ENCODE measurements around the gene CRTC3. TPM values are rescaled to one million over a fixed set of nuclear protein-coding genes. Genes with fewer than 3 reads are reported as not detected.
"Not testable (repeated sequence)": the region's sequence is repeated elsewhere in the genome, so short reads cannot be mapped to it uniquely, and the experiment has no call there.

Gene CRTC3
- total and polyA plus RNA-seq, 3 donors from 2014 or later, result 47.1 to 125 (median 105) TPM

GRCh38 chr15:90519688-90520087, 10.0 kb upstream of the CRTC3 start:
- Histone ChIP-seq H3K4me1 (no peaks in the 10 kb centered on the region), H3K27me3 (no peaks in the 10 kb centered on the region), H3K27ac (no peak overlapping the region), H3K9me3 (no peaks in the 10 kb centered on the region), H3K36me3 (ENCODE audit: low read depth, missing control alignments) (no peaks in the 10 kb centered on the region), H3K4me3 (no peak overlapping the region)
- DNase-seq, result no peak
- no peak for TF ChIP-seq CTCF (IDR thresholded peaks at IDR 0.05)
- no peak for TF ChIP-seq POLR2A (IDR thresholded peaks at IDR 0.05)
- intact Hi-C loops (cut with DNase I; ENCODE audit: low total_unique reads), result no loop called here
- 76 to 79% methylated on average over 1 of the region's 1 CpG for WGBS, 2 donors

GRCh38 chr15:90520365-90520764, 9.4 kb upstream of the CRTC3 start:
- no peak for DNase-seq
- Histone ChIP-seq H3K4me1 (no peaks in the 10 kb centered on the region), H3K9me3 (no peaks in the 10 kb centered on the region), H3K4me3 (no peak overlapping the region), H3K27me3 (no peaks in the 10 kb centered on the region), H3K27ac (no peak overlapping the region), H3K36me3 (ENCODE audit: low read depth, missing control alignments) (no peaks in the 10 kb centered on the region)
- intact Hi-C loops (cut with DNase I; ENCODE audit: low total_unique reads), result no loop called here
- WGBS, 2 donors, result 92 to 93% methylated on average over 5 of the region's 5 CpGs
- TF ChIP-seq POLR2A (IDR thresholded peaks at IDR 0.05) (no peak), CTCF (IDR thresholded peaks at IDR 0.05) (no peak)

- Histone ChIP-seq H3K4me1 (no peaks in the 10 kb centered on the region), H3K4me3 (no peak overlapping the region), H3K36me3 (ENCODE audit: low read depth, missing control alignments) (no peaks in the 10 kb centered on the region), H3K27me3 (no peaks in the 10 kb centered on the region), H3K9me3 (no peaks in the 10 kb centered on the region), H3K27ac (no peak overlapping the region)
- intact Hi-C loops (cut with DNase I; ENCODE audit: low total_unique reads), result no loop called here
- DNase-seq, result no peak
- 87 to 98% methylated on average over 3 of the region's 3 CpGs for WGBS, 2 donors
- TF ChIP-seq POLR2A (IDR thresholded peaks at IDR 0.05), result no peak
Observed at GRCh38 chr15:90523373-90523772, 6.3 kb upstream of the CRTC3 start.

- 87 to 88% methylated on average over 6 of the region's 6 CpGs for WGBS, 2 donors
- H3K27me3 ChIP-seq; H3K4me3 ChIP-seq; H3K9me3 ChIP-seq; intact Hi-C loops (cut with DNase I; ENCODE audit: low total_unique reads); H3K27ac ChIP-seq; DNase-seq; H3K4me1 ChIP-seq; H3K36me3 ChIP-seq (ENCODE audit: low read depth, missing control alignments): not testable (repeated sequence)
Observed at GRCh38 chr15:90524018-90524803, 5.5 kb upstream of the CRTC3 start.

- DNase-seq, result no peak
- Histone ChIP-seq H3K4me3 (peak overlapping the region; percentile 62 to 86), H3K27ac (peak overlapping the region; percentile 95 to 96), H3K36me3 (ENCODE audit: low read depth, missing control alignments) (no peaks in the 10 kb centered on the region), H3K27me3 (no peaks in the 10 kb centered on the region), H3K4me1 (peaks cover 19% of the 10 kb centered on the region), H3K9me3 (no peaks in the 10 kb centered on the region)
- TF ChIP-seq CTCF (IDR thresholded peaks at IDR 0.05) (no peak), POLR2A (IDR thresholded peaks at IDR 0.05) (no peak)
- WGBS, 2 donors, result 23 to 39% methylated on average over 15 of the region's 15 CpGs
- intact Hi-C loops (cut with DNase I; ENCODE audit: low total_unique reads), result no loop called here
Observed at GRCh38 chr15:90529011-90529370, 732 bp upstream of the CRTC3 start.

All from testis (tissue), 3 donors.